VCaP (cell line): Measurements from ENCODE around the gene LMBR1.

Source experiments
- H3K27ac ChIP-seq: fragments of 450-650 bp; 2 replicates; pipeline ENCODE4 v1.5.1; 2017
- TF ChIP-seq, protein P1 (sequence below): fragments of 450-650 bp; conservative IDR thresholded peaks from 2 replicates; pipeline ENCODE4 v1.5.1; 2017; ENCODE audit warnings: mild to moderate bottlenecking, moderate library complexity

LMBR1 gene

DNA sequence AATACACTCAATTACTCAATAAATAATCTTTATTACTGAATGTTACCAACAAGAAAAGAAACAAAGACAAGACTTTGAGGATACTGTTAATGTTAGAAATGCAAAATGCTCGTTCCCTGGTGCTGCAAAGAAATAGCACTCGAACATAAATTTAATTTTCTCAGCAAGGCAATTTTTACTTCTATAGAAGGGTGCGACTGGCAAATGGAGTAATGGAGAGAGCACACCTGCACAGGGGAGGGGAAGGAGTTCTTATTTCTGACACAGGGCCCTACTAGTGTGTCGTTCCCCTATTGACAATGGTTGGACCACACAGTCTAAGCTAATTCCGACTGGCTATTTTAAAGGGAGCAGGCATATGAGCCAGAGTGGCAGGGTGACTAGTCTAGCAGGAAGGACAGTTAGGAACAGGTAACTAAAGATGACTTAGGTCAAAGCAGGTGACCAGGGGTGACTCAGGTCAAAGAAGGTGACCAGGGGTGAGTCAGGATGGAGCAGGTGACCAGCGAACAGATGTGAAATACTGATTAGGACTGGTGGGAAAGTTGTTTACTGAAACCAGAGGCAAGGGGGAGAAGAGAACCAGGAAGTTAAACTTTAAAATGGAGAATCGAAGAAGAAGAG is 133.3 kb downstream of the LMBR1 start:
- TF ChIP-seq, protein P1, sequence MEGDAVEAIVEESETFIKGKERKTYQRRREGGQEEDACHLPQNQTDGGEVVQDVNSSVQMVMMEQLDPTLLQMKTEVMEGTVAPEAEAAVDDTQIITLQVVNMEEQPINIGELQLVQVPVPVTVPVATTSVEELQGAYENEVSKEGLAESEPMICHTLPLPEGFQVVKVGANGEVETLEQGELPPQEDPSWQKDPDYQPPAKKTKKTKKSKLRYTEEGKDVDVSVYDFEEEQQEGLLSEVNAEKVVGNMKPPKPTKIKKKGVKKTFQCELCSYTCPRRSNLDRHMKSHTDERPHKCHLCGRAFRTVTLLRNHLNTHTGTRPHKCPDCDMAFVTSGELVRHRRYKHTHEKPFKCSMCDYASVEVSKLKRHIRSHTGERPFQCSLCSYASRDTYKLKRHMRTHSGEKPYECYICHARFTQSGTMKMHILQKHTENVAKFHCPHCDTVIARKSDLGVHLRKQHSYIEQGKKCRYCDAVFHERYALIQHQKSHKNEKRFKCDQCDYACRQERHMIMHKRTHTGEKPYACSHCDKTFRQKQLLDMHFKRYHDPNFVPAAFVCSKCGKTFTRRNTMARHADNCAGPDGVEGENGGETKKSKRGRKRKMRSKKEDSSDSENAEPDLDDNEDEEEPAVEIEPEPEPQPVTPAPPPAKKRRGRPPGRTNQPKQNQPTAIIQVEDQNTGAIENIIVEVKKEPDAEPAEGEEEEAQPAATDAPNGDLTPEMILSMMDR, result no peak
- no peak overlapping the region for H3K27ac ChIP-seq

DNA sequence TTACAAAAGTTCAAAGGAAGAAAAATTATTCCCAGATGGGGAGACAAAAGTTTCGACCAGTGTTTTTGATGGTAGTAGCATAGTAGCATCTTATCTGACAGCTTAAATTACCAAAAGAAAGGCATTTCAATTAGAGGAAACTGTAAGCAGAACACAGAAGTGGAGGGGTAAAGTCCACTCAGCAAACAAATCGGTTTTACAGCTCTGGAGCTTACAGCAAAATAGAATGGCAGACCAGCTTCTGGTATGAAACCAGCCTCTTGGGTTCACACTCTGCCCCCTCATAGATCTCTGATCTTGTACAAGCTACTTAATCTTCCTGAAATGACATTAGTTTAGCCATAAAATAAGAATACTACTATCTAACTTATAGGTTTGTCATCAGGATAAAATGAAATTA is 133.8 kb downstream of the LMBR1 start:
- TF ChIP-seq, protein P1, result no peak
- no peak overlapping the region for H3K27ac ChIP-seq

DNA sequence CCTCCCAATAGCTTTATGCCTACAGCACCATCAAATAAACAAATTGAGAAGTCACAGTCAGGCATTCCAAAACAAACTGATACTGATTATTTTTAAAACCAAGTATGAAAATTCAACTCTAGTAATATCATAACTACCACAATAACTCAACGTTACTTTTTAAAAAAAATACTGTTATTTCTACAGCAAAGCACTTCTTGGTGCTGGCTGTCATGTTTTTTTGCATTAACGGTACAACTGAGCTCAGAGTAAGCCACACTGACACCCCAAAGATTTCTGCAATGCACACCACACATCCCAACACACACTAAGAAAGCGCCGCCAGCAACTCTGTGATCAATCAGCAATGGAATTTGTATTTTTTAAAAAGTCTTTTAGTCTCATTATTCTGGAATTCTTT is 138.8 kb downstream of the LMBR1 start:
- H3K27ac ChIP-seq, result no peak overlapping the region
- TF ChIP-seq, protein P1, result no peak

DNA sequence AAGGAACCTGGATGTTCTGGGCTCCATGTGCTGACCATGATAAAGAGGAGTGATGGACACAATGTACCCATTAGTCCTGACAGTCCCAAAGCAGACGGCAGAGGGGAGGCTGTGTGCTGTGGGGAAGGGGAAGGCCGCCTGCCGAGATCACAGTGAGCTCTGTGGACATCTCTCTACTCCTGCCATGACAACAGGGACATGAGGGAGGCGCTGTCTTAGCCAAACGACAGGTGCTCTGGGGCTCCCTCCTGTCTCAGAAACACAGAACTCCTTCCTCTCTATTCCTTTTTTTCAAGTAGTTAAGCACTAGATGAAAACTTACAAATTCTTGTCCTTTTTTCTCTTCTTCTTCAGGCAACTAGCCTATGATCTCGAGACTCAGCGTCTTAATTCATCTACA is 139.4 kb downstream of the LMBR1 start:
- TF ChIP-seq, protein P1, result no peak
- no peak overlapping the region for H3K27ac ChIP-seq

DNA sequence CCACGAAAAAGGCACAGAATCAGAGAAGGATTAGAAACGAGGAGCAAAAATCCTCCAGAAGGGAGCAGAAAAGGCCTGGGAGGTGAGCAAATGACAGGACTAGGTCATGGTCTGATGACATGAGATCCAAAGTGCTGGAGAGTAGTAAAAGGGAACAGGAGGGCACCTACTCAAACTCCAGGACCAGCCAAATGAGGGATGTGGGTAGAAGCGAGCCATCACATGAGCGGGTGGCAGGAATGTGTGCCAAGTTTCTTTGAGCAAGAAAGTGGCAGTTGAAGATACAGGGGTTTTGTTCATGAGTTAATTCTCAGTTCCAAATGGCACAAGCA is 139.8 kb downstream of the LMBR1 start:
- TF ChIP-seq, protein P1, result no peak
- no peak overlapping the region for H3K27ac ChIP-seq

DNA sequence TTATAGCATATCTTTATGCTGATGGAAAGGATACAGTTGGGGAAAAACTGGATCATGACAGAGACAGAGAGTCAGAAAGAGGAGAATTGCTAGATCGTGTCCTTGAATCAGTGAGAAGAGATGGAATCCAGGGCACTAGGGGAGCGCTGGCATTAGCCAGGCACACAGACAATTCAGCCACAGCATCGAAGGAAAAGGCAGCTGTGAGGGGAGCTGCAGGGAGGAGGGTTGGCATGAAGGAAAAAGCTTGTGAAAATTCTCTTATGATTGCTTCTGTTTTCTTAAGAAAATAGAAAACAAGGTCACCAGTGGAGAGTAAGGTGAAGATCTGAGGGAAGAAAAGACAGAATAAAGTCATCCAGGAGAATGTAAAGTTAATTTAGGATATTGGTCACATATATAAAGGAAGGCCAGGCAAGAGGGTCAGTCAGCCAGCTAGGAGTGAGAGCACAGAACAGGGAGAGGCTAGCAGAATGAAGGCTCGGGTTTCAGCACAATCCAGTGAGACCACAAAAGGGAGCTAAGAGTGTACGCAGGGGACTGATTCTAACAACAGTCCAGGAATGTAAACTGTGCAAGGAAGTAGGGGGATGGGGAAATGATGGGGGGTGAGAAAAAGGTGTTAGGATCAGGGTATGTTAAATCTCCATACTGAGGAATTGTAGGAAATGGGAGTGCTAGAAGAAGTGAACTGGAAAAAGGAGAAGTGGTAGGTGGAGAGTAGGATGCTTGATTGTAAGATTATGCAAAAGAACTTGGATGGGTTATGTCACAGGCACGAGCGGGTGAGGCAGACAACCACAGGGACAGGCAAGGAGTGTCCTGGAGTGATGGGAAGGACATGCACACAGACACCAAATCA is 140.4 kb downstream of the LMBR1 start:
- TF ChIP-seq, protein P1, result no peak
- H3K27ac ChIP-seq, result no peak overlapping the region

DNA sequence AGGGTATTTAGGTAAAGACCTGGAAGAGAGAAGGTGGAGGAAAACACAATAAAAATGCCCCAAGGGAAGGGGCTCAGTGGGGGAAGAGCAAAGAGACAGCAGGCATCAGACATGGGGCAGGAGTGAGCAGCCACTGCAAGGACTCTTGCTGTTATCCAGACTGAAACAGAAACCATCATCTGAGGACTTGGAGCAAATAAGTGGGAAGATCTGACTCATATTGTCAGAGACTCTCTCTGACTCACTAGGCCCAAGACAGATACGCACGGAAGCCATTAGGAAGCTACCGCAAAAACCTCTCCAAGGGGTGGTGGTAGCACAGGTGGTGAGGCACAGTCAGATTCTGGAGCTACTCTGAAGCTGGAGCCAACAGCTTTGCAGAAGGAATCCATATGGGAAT is 141.7 kb downstream of the LMBR1 start:
- no peak overlapping the region for H3K27ac ChIP-seq
- TF ChIP-seq, protein P1, result no peak
